ENCODE measurements around the gene MLST8.

The MLST8 gene

GRCh38 chr16:2191446-2191706, 13.9 kb upstream of the MLST8 start:
- DNase-seq = no peak

- no peak for DNase-seq
These were observed 11.0 kb upstream of the MLST8 start for GRCh38 chr16:2194166-2194834.

- peak; percentile 54 for DNase-seq
These were observed 10.4 kb upstream of the MLST8 start for GRCh38 chr16:2194852-2195321.

- DNase-seq = peak; percentile 33
These were observed 9.7 kb upstream of the MLST8 start for GRCh38 chr16:2195322-2196161.

- peak; percentile 46 for DNase-seq
These were observed 8.9 kb upstream of the MLST8 start, which contains the start of gene CASKIN1 for GRCh38 chr16:2196162-2196980. Gene CASKIN1, minus strand, starts transcription at chr16:2196605. Its CDS starts 173 bp downstream, at chr16:2196432.

GRCh38 chr16:2196981-2197511, 8.2 kb upstream of the MLST8 start:
- no peak for DNase-seq

- DNase-seq = peak; percentile 15
These were observed 7.5 kb upstream of the MLST8 start for GRCh38 chr16:2197765-2198164.

GRCh38 chr16:2198283-2198682, 7.0 kb upstream of the MLST8 start:
- no peak for DNase-seq

GRCh38 chr16:2199095-2199494, 6.2 kb upstream of the MLST8 start:
- DNase-seq = peak; percentile 34

GRCh38 chr16:2199621-2200139, 5.6 kb upstream of the MLST8 start:
- no peak for DNase-seq

GRCh38 chr16:2200313-2200712, 4.9 kb upstream of the MLST8 start:
- no peak for DNase-seq

GRCh38 chr16:2203119-2203688, 2.0 kb upstream of the MLST8 start:
- peak; percentile 19 for DNase-seq

GRCh38 chr16:2204416-2205103, 694 bp upstream of the MLST8 start:
- DNase-seq = no peak

GRCh38 chr16:2205967-2206313, 686 bp downstream of the MLST8 start:
- no peak for DNase-seq

GRCh38 chr16:2206420-2206779, 1.1 kb downstream of the MLST8 start:
- peak; percentile 20 for DNase-seq

GRCh38 chr16:2206780-2207433, 1.7 kb downstream of the MLST8 start:
- no peak for DNase-seq

GRCh38 chr16:2207872-2208271, 2.6 kb downstream of the MLST8 start:
- DNase-seq = no peak

- peak; percentile 30 for DNase-seq
These were observed 3.1 kb downstream of the MLST8 start for GRCh38 chr16:2208308-2208707.

- DNase-seq = peak; percentile 20
These were observed 3.5 kb downstream of the MLST8 start for GRCh38 chr16:2208772-2209171.

GRCh38 chr16:2209258-2210008, 4.2 kb downstream of the MLST8 start:
- DNase-seq = peak; percentile 20

- DNase-seq = no peak
These were observed 4.7 kb downstream of the MLST8 start for GRCh38 chr16:2210009-2210332.
